LNCaP clone FGC (cell line): ENCODE measurements around the gene TMEM42.

Experiments used
- DNase-seq: peaks from one replicate; pipeline ENCODE4 v3.0.0-alpha.2; 2011; ENCODE audit warnings: low read depth
- H3K4me3 ChIP-seq: 2 replicates; pipeline ENCODE4 v1.5.1; 2011; ENCODE audit warnings: mild to moderate bottlenecking, low read depth, low read length, control low read depth
- CTCF ChIP-seq: IDR thresholded peaks from 2 replicates; pipeline ENCODE4 v1.5.1; 2012; ENCODE audit warnings: mild to moderate bottlenecking; ENCODE audit not compliant: control insufficient read depth, insufficient read depth; ENCODE audit errors: extremely low read depth

TMEM42 gene

GRCh38 chr3:44887101-44887500 is 25.4 kb downstream of the TMEM42 start:
- H3K4me3 ChIP-seq, result no peak overlapping the region
- TF ChIP-seq CTCF, result no peak
- DNase-seq, result no peak

GRCh38 chr3:44890258-44890657 is 28.5 kb downstream of the TMEM42 start:
- H3K4me3 ChIP-seq, result no peak overlapping the region
- DNase-seq, result no peak
- no peak for TF ChIP-seq CTCF

GRCh38 chr3:44890852-44891251 is 29.1 kb downstream of the TMEM42 start:
- no peak for DNase-seq
- TF ChIP-seq CTCF, result no peak
- no peak overlapping the region for H3K4me3 ChIP-seq

GRCh38 chr3:44892689-44893088 is 31.0 kb downstream of the TMEM42 start:
- no peak for TF ChIP-seq CTCF
- no peak for DNase-seq
- H3K4me3 ChIP-seq, result no peak overlapping the region

- no peak for TF ChIP-seq CTCF
- H3K4me3 ChIP-seq, result no peak overlapping the region
- no peak for DNase-seq
Observed at GRCh38 chr3:44893097-44893496, 31.4 kb downstream of the TMEM42 start.

GRCh38 chr3:44894485-44894884 is 32.8 kb downstream of the TMEM42 start:
- H3K4me3 ChIP-seq, result no peak overlapping the region
- no peak for TF ChIP-seq CTCF
- no peak for DNase-seq

- no peak for DNase-seq
- no peak overlapping the region for H3K4me3 ChIP-seq
- TF ChIP-seq CTCF, result no peak
Observed at GRCh38 chr3:44896440-44896839, 34.7 kb downstream of the TMEM42 start.
